ENCODE data around the gene NPTN. TPM values are rescaled to one million over a fixed set of nuclear protein-coding genes. Genes with fewer than 3 reads are reported as not detected.
"Not testable (repeated sequence)": the region's sequence is repeated elsewhere in the genome, so short reads cannot be mapped to it uniquely, and the experiment has no call there.

NPTN gene
- total RNA-seq, 1 experiment from 2014 or later: 71.0 TPM

GRCh38 chr15:73650416-73651126, 17.4 kb upstream of the NPTN start:
- DNase-seq (ENCODE audit: unreplicated experiment): peak; percentile 66
- CTCF ChIA-PET: interaction anchor here (1.0 to 2.1 kb wide), 3 partner anchors 14 to 224 kb away, joined by 3 to 12 read pairs (median 3); no protein-coding TSS in a partner anchor

GRCh38 chr15:73648014-73648295, 14.8 kb upstream of the NPTN start:
- no peak for TF ChIP-seq CTCF (IDR thresholded peaks at IDR 0.05; ENCODE audit: unreplicated experiment)
- H3K4me3 Mint-ChIP-seq (ENCODE audit: unreplicated experiment): no peak overlapping the region
- POLR2A ChIA-PET: interaction anchor here (0.9 to 2.9 kb wide), 4 partner anchors 12 to 77 kb away, joined by 3 to 13 read pairs (median 9); partner anchors contain the start of gene NPTN
- no TSS peak for BruUV-seq (replicated peaks)
- H3K27ac Mint-ChIP-seq (ENCODE audit: low read depth, unreplicated experiment): peak overlapping the region; percentile 80
- H3K27me3 Mint-ChIP-seq (ENCODE audit: insufficient read depth, unreplicated experiment): no peaks in the 10 kb centered on the region
- intact Hi-C loops (cut with micrococcal nuclease): no loop called here
- H3K9me3 Mint-ChIP-seq (ENCODE audit: unreplicated experiment): no peaks in the 10 kb centered on the region
- H3K4me1 Mint-ChIP-seq (ENCODE audit: insufficient read depth, unreplicated experiment): peaks cover 32% of the 10 kb centered on the region
- H3K36me3 Mint-ChIP-seq (ENCODE audit: insufficient read depth, unreplicated experiment): no peaks in the 10 kb centered on the region
- CTCF ChIA-PET: interaction anchor here (1.1 to 5.1 kb wide), 3 partner anchors 11 to 52 kb away, joined by 3 to 32 read pairs (median 4); no protein-coding TSS in a partner anchor
- DNase-seq (ENCODE audit: unreplicated experiment): no peak

More at GRCh38 chr15:73650416-73651126, 17.4 kb upstream of the NPTN start:
- Mint-ChIP-seq H3K27me3 (ENCODE audit: insufficient read depth, unreplicated experiment) (no peaks in the 10 kb centered on the region), H3K4me3 (ENCODE audit: unreplicated experiment) (no peak overlapping the region), H3K36me3 (ENCODE audit: insufficient read depth, unreplicated experiment) (no peaks in the 10 kb centered on the region), H3K4me1 (ENCODE audit: insufficient read depth, unreplicated experiment) (peaks cover 32% of the 10 kb centered on the region), H3K27ac (ENCODE audit: low read depth, unreplicated experiment) (peak overlapping the region; percentile 44), H3K9me3 (ENCODE audit: unreplicated experiment) (no peaks in the 10 kb centered on the region)
- no peak for TF ChIP-seq CTCF (IDR thresholded peaks at IDR 0.05; ENCODE audit: unreplicated experiment)
- BruUV-seq (replicated peaks): no TSS peak
- intact Hi-C loops (cut with micrococcal nuclease): loop anchor here (1.0 kb wide), 1 partner anchor 45 kb away; no protein-coding TSS in a partner anchor
- POLR2A ChIA-PET: interaction anchor here (1.0 to 1.6 kb wide), 3 partner anchors 16 to 35 kb away, joined by 4 to 7 read pairs (median 6); no protein-coding TSS in a partner anchor

- BruUV-seq (replicated peaks): no TSS peak
- Mint-ChIP-seq H3K9me3 (ENCODE audit: unreplicated experiment) (no peaks in the 10 kb centered on the region), H3K27me3 (ENCODE audit: insufficient read depth, unreplicated experiment) (no peaks in the 10 kb centered on the region), H3K4me3 (ENCODE audit: unreplicated experiment) (no peak overlapping the region), H3K27ac (ENCODE audit: low read depth, unreplicated experiment) (peak overlapping the region; percentile 80), H3K4me1 (ENCODE audit: insufficient read depth, unreplicated experiment) (peaks cover 32% of the 10 kb centered on the region), H3K36me3 (ENCODE audit: insufficient read depth, unreplicated experiment) (no peaks in the 10 kb centered on the region)
- POLR2A ChIA-PET: interaction anchor here (0.6 to 2.9 kb wide), 6 partner anchors 11 to 76 kb away, joined by 3 to 13 read pairs (median 6); partner anchors contain the start of gene NPTN
- no peak for TF ChIP-seq CTCF (IDR thresholded peaks at IDR 0.05; ENCODE audit: unreplicated experiment)
- intact Hi-C loops (cut with micrococcal nuclease): no loop called here
- CTCF ChIA-PET: interaction anchor here (0.6 to 5.1 kb wide), 6 partner anchors 11 to 99 kb away, joined by 3 to 32 read pairs (median 4); no protein-coding TSS in a partner anchor
- DNase-seq (ENCODE audit: unreplicated experiment): peak; percentile 66
These were observed 14.2 kb upstream of the NPTN start for GRCh38 chr15:73647259-73648013.

- intact Hi-C loops (cut with micrococcal nuclease); H3K27me3 Mint-ChIP-seq (ENCODE audit: insufficient read depth, unreplicated experiment); POLR2A ChIA-PET; DNase-seq (ENCODE audit: unreplicated experiment); H3K9me3 Mint-ChIP-seq (ENCODE audit: unreplicated experiment); H3K4me3 Mint-ChIP-seq (ENCODE audit: unreplicated experiment); H3K27ac Mint-ChIP-seq (ENCODE audit: low read depth, unreplicated experiment); BruUV-seq (replicated peaks): not testable (repeated sequence)
- Mint-ChIP-seq H3K4me1 (ENCODE audit: insufficient read depth, unreplicated experiment) (peaks cover 14% of the 10 kb centered on the region), H3K36me3 (ENCODE audit: insufficient read depth, unreplicated experiment) (peaks cover 10% of the 10 kb centered on the region)
- CTCF ChIA-PET: interaction anchor here (0.6 to 6.8 kb wide), 6 partner anchors 38 to 78 kb away, joined by 3 to 94 read pairs (median 18); no protein-coding TSS in a partner anchor
These were observed 6.3 kb upstream of the NPTN start for GRCh38 chr15:73639464-73639863.

Data from MCF 10A (cell line).